BJ (cell line): ENCODE data around the gene GPR61. TPM values are rescaled to one million over a fixed set of nuclear protein-coding genes. Genes with fewer than 3 reads are reported as not detected.

Experiments used
- CTCF ChIA-PET: fragments of 350-600 bp; formaldehyde crosslinking; extraction: SDS; loops from one replicate; lab custom pipeline; 2021; ENCODE audit warnings: antibody characterized with exemption, inconsistent platforms; lab: Yijun Ruan, JAX
- POLR2A ChIA-PET: fragments of 300-600 bp; sonication (Branson Sonifier 250); formaldehyde crosslinking; extraction: SDS; loops from one replicate; lab custom pipeline; 2021; ENCODE audit warnings: antibody characterized with exemption; lab: Charles Lee
- DNase-seq: peaks from one replicate; pipeline ENCODE4 v3.0.0-alpha.2; 2011; ENCODE audit warnings: low read depth
- H3K27me3 ChIP-seq: 2 replicates; pipeline ENCODE4 v1.6.0; 2011; ENCODE audit warnings: low read length; ENCODE audit not compliant: control insufficient read depth, insufficient read depth
- H3K36me3 ChIP-seq: 2 replicates; pipeline ENCODE4 v1.5.1; 2011; ENCODE audit warnings: low read length; ENCODE audit not compliant: control insufficient read depth, insufficient read depth
- H3K4me3 ChIP-seq: 2 replicates; pipeline ENCODE4 v1.5.1; 2011; ENCODE audit warnings: low read depth, mild to moderate bottlenecking, control low read depth, low read length
- polyA plus RNA-seq: library from polyadenylated mRNA; depleted of rRNA; stranded (reverse); fragments of >200 nt; gene quantifications from 2 replicates; pipeline ENCODE4 v1.2.3, GENCODE V29; 2011
- TF ChIP-seq, protein P1 (sequence below): IDR thresholded peaks from 2 replicates; pipeline ENCODE4 v1.5.1; 2011; ENCODE audit warnings: low read depth, mild to moderate bottlenecking, control low read depth, inconsistent platforms, low read length, moderate library complexity; ENCODE audit not compliant: insufficient read depth

Gene GPR61
- polyA plus RNA-seq, 1 experiment, result not detected

DNA sequence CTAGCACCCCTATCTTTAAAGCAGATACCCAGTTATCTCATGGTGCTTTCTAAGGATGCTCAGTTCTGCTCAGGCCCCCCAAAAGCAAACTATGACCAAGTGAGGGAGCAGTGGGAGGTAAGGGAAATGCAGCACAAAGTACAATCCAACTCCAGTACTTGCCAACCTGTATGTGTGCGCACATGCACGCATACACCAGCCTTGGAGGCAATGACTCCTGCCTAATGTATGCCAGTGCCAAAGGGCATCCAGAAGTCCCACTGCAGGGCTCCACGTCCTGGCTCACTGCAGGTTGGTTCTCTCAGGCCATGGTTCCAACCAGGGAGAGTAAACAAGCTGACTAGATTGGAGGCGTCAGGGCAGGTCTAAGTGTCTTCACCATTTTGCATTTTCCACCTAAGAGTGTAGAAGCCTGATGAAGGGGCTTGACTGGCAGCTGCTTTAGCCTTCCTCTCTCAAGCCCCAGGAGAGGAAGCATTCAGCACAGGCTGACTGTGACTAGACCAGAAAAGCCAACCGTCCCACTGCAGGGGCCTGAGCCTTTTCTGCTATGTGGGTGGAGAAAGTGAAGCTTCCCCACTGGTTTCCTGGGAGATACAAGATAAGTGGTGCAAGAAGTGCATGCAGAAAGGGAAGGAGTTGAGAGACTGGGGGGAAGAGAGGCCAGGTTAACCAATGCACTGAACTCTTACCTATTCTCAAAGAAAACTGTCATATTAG lies 37.9 kb upstream of the GPR61 start:
- peaks cover 4% of the 10 kb centered on the region; the same call in 1 of the 2 replicates for H3K36me3 ChIP-seq
- H3K4me3 ChIP-seq, result no peak overlapping the region
- CTCF ChIA-PET, result interaction anchor here (0.9 to 32.2 kb wide), 6 partner anchors 7 to 138 kb away, joined by 3 to 1371 read pairs (median 23); partner anchors contain the start of genes CYB561D1 and GPR61
- DNase-seq, result no peak
- TF ChIP-seq, protein P1, sequence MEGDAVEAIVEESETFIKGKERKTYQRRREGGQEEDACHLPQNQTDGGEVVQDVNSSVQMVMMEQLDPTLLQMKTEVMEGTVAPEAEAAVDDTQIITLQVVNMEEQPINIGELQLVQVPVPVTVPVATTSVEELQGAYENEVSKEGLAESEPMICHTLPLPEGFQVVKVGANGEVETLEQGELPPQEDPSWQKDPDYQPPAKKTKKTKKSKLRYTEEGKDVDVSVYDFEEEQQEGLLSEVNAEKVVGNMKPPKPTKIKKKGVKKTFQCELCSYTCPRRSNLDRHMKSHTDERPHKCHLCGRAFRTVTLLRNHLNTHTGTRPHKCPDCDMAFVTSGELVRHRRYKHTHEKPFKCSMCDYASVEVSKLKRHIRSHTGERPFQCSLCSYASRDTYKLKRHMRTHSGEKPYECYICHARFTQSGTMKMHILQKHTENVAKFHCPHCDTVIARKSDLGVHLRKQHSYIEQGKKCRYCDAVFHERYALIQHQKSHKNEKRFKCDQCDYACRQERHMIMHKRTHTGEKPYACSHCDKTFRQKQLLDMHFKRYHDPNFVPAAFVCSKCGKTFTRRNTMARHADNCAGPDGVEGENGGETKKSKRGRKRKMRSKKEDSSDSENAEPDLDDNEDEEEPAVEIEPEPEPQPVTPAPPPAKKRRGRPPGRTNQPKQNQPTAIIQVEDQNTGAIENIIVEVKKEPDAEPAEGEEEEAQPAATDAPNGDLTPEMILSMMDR, result no peak
- no peaks in the 10 kb centered on the region for H3K27me3 ChIP-seq
- POLR2A ChIA-PET, result interaction anchor here (0.5 kb wide), 1 partner anchor 226 kb away, joined by 4 read pairs; no protein-coding TSS in a partner anchor

DNA sequence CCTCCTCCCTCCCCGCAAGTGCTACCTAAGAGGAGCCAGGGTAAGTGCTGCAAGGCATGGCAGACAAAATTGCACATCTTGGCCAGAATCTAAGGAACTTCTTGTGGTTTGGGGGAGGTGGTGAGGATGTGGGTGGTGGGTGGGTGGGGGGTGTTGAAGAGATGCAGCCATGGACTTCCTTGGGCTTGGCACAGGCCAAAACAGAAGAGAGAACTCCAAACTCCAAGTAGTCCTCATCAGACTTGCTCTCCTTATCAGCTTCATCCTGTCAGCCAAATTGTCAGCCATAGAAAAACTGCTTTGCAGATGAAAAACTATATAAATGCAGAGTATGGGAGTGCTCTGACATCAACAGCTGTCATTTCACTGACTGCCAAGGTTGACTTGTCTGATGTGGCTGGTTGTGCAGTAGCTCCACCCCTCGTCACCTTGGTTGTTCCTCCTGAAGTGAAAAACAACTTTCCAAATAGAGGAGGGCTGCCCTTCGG lies 37.3 kb upstream of the GPR61 start:
- no peak for DNase-seq
- CTCF ChIA-PET, result interaction anchor here (0.9 to 32.2 kb wide), 6 partner anchors 8 to 138 kb away, joined by 3 to 1371 read pairs (median 23); partner anchors contain the start of genes CYB561D1 and GPR61
- H3K4me3 ChIP-seq, result no peak overlapping the region
- no peaks in the 10 kb centered on the region for H3K27me3 ChIP-seq
- H3K36me3 ChIP-seq, result no peaks in the 10 kb centered on the region; the same call in 1 of the 2 replicates
- POLR2A ChIA-PET, result interaction anchor here (0.5 kb wide), 1 partner anchor 226 kb away, joined by 4 read pairs; no protein-coding TSS in a partner anchor
- TF ChIP-seq, protein P1, result no peak

DNA sequence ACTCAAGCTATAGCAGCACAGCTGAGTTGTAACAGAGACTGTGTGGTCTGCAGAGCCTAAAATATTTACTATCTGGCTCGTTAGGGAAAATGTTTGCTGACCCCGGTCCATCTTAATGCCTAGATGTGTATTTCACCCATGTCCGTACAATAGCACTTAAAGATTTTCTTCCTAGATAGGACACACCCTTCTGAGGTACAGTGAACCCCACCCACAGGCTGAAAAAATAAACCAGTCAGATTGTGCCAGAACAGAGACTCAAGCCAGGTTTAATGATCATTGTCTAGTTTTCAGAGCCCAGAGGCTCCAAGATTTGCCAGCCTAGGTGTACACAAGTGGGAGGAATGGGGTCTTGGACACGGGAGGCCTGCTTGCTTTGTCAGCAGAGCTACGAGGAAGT lies 35.7 kb upstream of the GPR61 start:
- CTCF ChIA-PET, result interaction anchor here (3.8 to 32.2 kb wide), 2 partner anchors 10 to 30 kb away, joined by 13 to 1371 read pairs; partner anchors contain the start of genes CYB561D1 and GPR61
- POLR2A ChIA-PET, result no interaction called here

DNA sequence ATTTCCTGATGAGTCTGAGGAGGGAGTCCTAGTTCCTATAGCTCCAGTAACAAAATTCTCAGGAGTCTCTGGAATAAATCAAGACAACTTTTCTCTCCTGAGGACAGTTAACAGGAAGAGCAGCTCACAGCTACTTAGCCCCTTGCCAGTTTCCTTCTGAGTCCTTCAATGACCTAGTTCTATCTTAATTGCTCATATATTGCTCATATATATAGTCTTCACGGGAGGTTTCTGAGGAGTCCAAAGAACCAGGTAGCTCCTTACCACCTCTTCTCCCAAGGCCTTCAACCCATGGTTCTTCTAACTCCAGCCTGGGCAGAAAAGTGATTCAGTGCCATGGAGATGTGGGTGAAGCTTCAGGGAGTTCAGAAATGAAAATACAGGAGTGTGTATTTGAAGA lies 34.7 kb upstream of the GPR61 start:
- H3K4me3 ChIP-seq, result no peak overlapping the region
- no peaks in the 10 kb centered on the region for H3K27me3 ChIP-seq
- no peak for DNase-seq
- CTCF ChIA-PET, result interaction anchor here (1.7 to 32.2 kb wide), 4 partner anchors 11 to 29 kb away, joined by 5 to 1371 read pairs (median 12); partner anchors contain the start of genes CYB561D1 and GPR61
- POLR2A ChIA-PET, result no interaction called here
- TF ChIP-seq, protein P1, result no peak
- H3K36me3 ChIP-seq, result no peaks in the 10 kb centered on the region; the same call in 1 of the 2 replicates

More for the DNA sequence above, 35.7 kb upstream of the GPR61 start:
- TF ChIP-seq, protein P1, result no peak
- Histone ChIP-seq H3K27me3 (no peaks in the 10 kb centered on the region), H3K36me3 (no peaks in the 10 kb centered on the region; the same call in 1 of the 2 replicates), H3K4me3 (no peak overlapping the region)
- no peak for DNase-seq
